Effector memory CD4-positive, alpha-beta T cell (primary cell): ENCODE measurements around the gene USB1.

Experiments used
- DNase-seq, 3 donors: peaks; one replicate each; pipeline ENCODE4 v3.0.0-alpha.2; 2020
- H3K27ac ChIP-seq: 2 replicates; pipeline ENCODE4 v1.7.0; 2013; ENCODE audit warnings: mild to moderate bottlenecking, low read length, moderate library complexity; ENCODE audit not compliant: insufficient read depth, poor library complexity, severe bottlenecking
- H3K27me3 ChIP-seq: replicated peaks from 2 replicates; pipeline ENCODE4 v1.7.0; 2013; ENCODE audit warnings: mild to moderate bottlenecking, low read length; ENCODE audit not compliant: insufficient read depth, control insufficient read depth, poor library complexity, severe bottlenecking
- H3K36me3 ChIP-seq: 2 replicates; pipeline ENCODE4 v1.7.0; 2013; ENCODE audit warnings: mild to moderate bottlenecking, low read length, moderate library complexity; ENCODE audit not compliant: control insufficient read depth, insufficient read depth
- H3K4me1 ChIP-seq: 2 replicates; pipeline ENCODE4 v1.7.0; 2013; ENCODE audit warnings: low read length, mild to moderate bottlenecking; ENCODE audit not compliant: control insufficient read depth, insufficient read depth, poor library complexity, severe bottlenecking
- H3K4me3 ChIP-seq: 2 replicates; pipeline ENCODE4 v1.7.0; 2013; ENCODE audit warnings: low read length, low read depth, mild to moderate bottlenecking; ENCODE audit not compliant: insufficient read depth, poor library complexity, severe bottlenecking
- H3K9me3 ChIP-seq: 2 replicates; pipeline ENCODE4 v1.7.0; 2013; ENCODE audit warnings: mild to moderate bottlenecking, low read length, moderate library complexity; ENCODE audit not compliant: control insufficient read depth

Gene USB1

DNA sequence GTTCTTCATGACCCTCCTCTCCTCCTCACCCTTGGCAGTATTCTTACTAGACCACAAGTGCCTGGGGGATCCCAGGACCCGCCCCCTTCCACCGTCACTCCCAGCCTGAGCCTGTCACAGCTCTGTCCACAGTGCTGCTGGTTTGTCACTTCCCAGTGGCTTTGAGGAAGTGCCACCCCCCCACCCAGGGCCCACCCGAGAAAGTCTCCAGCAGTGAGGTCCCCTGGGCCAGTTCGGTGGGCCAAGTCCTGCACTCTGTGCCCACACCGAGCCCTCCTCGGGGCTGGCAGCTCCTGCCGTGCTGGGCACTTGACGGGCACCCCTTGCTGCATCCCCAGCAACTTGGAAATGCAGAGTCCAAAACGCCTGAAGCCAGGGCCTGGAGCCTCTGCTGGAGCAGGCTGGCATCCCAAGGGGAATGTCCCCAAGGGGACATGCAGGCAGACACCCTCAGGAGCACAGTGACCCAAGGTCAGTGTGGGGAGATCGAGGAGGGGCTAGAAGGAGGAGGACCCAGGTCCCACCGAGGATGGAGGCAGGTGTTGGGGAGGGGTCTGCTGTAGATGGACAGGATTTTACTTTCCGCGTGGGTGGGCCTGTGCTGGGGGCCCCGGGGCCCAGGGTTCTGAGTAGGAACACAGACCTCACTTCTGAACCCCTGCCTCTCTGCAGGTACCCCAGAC lies 39.9 kb downstream of the USB1 start:
- H3K27ac ChIP-seq: no peak overlapping the region
- H3K27me3 ChIP-seq: no peaks in the 10 kb centered on the region
- no peak for DNase-seq
- no peaks in the 10 kb centered on the region for H3K36me3 ChIP-seq
- H3K4me1 ChIP-seq: no peaks in the 10 kb centered on the region
- H3K9me3 ChIP-seq: no peaks in the 10 kb centered on the region
- no peak overlapping the region for H3K4me3 ChIP-seq

DNA sequence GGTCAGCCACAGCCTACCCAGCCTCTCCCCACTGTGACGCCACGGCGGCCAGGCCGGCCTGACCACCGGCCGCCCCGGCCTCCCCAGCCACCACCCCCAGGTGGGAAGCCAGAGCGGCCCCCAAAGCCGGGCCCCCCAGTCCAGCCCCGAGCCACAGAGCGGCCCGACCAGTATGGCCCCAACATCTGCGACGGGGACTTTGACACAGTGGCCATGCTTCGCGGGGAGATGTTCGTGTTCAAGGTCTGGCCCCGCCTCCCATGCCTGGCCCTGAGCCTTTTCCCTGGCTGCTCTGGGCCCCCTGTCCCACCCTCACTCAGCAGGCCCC lies 40.4 kb downstream of the USB1 start:
- Histone ChIP-seq H3K36me3 (no peaks in the 10 kb centered on the region), H3K9me3 (no peaks in the 10 kb centered on the region), H3K27me3 (no peaks in the 10 kb centered on the region), H3K27ac (no peak overlapping the region), H3K4me3 (no peak overlapping the region), H3K4me1 (no peaks in the 10 kb centered on the region)
- no peak for DNase-seq

DNA sequence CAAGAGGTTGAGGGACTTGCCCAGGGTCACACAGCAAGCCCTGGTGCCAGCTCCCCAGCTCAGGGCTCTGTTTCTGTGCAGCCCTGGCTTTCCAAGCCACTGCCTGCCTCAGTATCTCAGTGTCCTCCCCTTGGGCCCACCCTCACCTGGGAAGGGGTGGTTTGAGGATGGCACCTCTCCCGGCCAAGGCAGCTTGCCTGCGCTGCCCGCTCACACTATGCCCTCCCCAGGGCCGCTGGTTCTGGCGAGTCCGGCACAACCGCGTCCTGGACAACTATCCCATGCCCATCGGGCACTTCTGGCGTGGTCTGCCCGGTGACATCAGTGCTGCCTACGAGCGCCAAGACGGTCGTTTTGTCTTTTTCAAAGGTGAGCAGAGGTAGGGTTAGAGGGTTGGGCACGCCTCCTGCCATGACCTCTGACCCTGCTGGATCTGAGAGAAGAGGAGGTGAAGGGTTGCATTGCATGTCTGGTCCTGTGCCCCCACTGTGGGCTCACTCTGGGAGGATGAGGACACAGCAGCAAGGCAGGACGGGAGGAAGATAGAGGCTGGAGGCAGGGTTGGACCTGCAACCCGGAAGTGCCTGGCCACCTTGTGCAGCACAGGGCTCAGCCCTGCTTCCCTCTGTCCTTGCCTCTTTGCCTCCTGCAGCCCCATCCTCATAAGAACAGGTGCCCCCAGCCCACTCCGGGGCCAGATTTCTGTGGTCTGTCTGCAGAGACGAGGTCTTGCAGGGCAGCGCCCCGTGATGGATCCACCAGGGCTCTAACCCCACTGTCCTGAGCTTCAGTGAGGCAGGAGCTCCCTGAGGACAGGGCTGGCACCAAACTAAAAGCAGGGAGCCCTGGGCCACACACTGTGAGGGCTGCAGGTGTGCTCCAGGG lies 41.0 kb downstream of the USB1 start:
- H3K9me3 ChIP-seq: no peaks in the 10 kb centered on the region
- H3K4me1 ChIP-seq: no peaks in the 10 kb centered on the region
- H3K4me3 ChIP-seq: no peak overlapping the region
- no peak overlapping the region for H3K27ac ChIP-seq
- H3K27me3 ChIP-seq: no peaks in the 10 kb centered on the region
- no peaks in the 10 kb centered on the region for H3K36me3 ChIP-seq
- no peak for DNase-seq

DNA sequence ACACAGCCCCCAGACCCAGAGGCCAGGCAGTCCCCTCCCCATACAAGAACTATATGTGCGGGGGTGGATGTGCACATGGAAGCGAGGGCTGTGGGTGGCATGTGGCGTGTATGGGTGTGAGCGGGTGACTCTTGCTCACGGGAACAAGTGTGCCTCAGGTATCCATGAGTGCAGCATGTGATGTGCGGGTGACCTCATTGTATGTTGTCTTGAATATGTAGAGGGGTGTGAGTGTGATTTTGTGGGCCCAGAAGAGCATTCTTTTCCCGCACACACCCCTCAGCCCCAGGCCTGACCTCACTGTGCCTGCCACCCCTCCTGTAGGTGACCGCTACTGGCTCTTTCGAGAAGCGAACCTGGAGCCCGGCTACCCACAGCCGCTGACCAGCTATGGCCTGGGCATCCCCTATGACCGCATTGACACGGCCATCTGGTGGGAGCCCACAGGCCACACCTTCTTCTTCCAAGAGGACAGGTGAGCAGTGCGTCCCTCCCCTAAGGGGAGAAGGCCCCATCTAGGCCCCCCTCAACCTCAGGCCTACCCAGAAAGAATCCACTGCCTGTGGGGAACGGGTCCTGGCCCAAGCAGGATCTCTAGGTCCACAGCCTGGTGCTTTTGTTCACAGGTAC lies 41.8 kb downstream of the USB1 start:
- Histone ChIP-seq H3K27ac (no peak overlapping the region), H3K4me1 (no peaks in the 10 kb centered on the region), H3K36me3 (no peaks in the 10 kb centered on the region), H3K4me3 (no peak overlapping the region), H3K27me3 (no peaks in the 10 kb centered on the region), H3K9me3 (no peaks in the 10 kb centered on the region)
- DNase-seq: no peak

DNA sequence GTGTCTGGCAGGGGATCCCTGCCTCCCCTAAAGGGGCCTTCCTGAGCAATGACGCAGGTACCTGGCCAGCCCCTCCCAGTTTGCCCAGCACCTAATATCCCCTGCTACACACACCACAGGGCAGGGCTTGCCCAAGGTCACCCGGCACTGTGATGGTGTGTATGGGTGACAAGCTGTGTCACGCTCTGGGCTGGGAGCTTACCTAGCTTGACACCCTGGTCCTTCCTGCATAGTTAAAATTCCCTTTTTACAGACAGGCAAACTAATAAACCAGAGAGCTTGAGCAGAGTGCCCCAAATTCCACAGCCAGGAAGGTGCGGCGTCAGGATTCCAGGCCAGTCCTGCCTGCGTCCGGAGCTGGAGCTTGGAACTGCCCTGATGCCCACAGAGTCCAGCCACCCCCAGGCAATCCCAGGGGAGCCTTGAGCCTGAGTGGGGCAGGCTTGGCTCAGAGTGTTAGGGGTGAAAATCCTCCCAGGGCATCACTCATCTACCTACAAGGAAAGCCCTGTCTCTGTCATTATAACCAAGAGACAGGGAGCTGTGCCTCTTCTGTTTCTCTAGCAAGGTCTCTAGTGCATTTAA lies 42.5 kb downstream of the USB1 start:
- no peak for DNase-seq
- H3K36me3 ChIP-seq: no peaks in the 10 kb centered on the region
- H3K4me3 ChIP-seq: no peak overlapping the region
- H3K27ac ChIP-seq: no peak overlapping the region
- no peaks in the 10 kb centered on the region for H3K9me3 ChIP-seq
- no peaks in the 10 kb centered on the region for H3K27me3 ChIP-seq
- no peaks in the 10 kb centered on the region for H3K4me1 ChIP-seq

DNA sequence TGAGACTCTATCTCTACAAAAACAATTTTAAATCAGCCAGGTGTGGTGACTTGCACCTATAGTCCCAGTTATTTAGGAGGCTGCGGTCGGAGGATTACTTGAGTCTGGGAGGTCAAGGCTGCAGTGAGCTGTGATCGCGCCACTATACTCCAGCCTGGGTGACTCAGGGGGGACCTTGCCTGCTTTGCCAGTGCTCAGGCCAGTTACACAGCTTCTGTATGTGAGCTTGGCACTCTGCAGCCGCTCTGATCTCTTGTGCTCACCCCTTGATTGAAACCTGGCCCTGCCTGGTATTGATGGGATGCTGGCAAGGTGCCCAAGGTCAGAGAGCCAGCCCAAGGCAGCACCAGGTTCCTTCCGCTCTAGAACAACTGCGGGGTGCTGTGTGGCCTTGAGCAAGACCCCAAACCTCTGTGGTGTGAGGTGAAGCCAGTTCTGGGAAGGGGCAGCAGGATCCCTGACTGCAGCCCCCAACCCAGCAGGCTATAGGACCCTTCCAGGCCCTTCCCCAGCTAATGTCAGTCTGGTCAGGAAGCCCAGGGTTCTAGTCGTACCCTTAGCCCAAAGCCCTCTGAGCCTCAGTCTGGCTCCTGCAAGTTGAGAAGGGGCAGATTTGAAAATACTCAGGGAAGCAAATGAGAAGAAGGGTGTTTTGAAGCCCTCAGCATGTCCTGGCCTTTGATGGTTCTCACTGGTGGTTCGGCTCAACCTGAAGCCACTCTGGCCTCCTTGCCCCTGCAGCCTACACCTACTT lies 43.2 kb downstream of the USB1 start:
- no peak overlapping the region for H3K4me3 ChIP-seq
- no peaks in the 10 kb centered on the region for H3K9me3 ChIP-seq
- H3K4me1 ChIP-seq: no peaks in the 10 kb centered on the region
- no peak for DNase-seq
- no peaks in the 10 kb centered on the region for H3K27me3 ChIP-seq
- no peak overlapping the region for H3K27ac ChIP-seq
- no peaks in the 10 kb centered on the region for H3K36me3 ChIP-seq

DNA sequence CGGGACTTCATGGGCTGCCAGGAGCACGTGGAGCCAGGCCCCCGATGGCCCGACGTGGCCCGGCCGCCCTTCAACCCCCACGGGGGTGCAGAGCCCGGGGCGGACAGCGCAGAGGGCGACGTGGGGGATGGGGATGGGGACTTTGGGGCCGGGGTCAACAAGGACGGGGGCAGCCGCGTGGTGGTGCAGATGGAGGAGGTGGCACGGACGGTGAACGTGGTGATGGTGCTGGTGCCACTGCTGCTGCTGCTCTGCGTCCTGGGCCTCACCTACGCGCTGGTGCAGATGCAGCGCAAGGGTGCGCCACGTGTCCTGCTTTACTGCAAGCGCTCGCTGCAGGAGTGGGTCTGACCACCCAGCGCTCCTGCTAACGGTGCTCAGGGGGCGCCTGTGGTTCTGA lies 43.9 kb downstream of the USB1 start:
- DNase-seq: no peak
- Histone ChIP-seq H3K9me3 (no peaks in the 10 kb centered on the region), H3K4me3 (no peak overlapping the region), H3K27ac (no peak overlapping the region), H3K27me3 (no peaks in the 10 kb centered on the region), H3K36me3 (no peaks in the 10 kb centered on the region), H3K4me1 (no peaks in the 10 kb centered on the region)

DNA sequence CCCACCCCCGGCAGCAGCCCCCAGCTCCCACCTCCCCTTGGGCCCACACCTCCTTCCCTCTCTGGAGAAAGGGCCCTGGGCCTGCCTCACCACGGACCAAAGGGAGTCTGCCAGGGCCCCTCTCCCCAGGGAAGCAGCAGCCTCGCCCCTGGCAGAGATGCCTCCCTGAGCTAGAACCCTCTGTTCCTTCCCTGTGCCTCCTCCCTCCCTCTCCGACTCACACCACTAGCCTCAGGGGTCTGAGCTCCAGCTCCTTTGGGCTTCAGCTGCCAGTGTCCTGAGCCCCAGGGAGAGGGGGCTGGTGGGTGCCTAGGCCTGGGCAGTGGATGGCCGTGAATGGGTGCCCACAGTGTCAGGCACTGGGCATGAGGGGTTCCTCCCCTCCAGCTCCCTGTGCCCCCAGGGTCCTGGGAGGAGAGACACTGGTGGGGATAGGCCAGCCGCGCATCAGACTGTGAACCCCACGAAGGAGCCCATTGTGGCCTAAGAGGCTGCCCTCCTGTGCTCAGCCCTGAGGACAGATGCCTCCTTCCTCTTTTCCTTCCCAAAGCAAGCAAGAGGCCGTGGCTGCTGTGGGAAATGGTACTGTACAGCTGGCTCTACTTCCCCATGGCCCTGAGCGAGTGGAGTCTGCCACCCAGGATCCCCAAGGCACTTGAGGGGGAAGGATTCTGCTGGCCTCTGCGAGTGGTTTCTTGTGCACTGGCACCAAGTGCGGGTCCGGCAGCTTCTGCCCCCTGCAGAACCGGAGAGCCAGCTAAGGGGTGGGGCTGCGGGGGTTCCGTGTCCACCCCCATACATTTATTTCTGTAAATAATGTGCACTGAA lies 45.1 kb downstream of the USB1 start:
- Histone ChIP-seq H3K4me3 (no peak overlapping the region), H3K27ac (no peak overlapping the region), H3K9me3 (no peaks in the 10 kb centered on the region), H3K4me1 (no peaks in the 10 kb centered on the region), H3K27me3 (no peaks in the 10 kb centered on the region), H3K36me3 (no peaks in the 10 kb centered on the region)
- no peak for DNase-seq

DNA sequence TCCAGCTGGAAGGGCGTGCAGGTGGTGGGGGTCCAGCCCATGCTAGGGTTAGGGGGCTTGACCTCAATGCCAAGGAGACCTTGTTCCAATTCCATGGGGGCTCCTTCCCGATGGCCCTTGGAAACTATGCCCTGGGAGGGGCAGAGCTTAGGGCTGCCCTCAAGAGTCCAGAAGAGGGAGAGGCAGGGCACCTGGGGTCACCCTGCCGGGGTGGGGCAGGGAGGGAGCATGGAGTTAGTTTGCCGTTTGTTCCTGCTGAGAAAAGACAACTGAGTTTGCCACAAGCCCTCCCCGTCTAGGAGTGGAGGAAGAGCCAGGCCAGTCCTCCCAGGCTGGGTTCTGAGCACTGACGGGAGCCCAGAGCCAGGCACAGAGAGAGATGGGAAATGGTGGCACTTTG lies 45.7 kb downstream of the USB1 start:
- no peak overlapping the region for H3K4me3 ChIP-seq
- H3K27me3 ChIP-seq: no peaks in the 10 kb centered on the region
- H3K4me1 ChIP-seq: no peaks in the 10 kb centered on the region
- no peaks in the 10 kb centered on the region for H3K9me3 ChIP-seq
- no peak for DNase-seq
- H3K36me3 ChIP-seq: no peaks in the 10 kb centered on the region
- no peak overlapping the region for H3K27ac ChIP-seq
